CD14-positive monocyte (primary cell): ENCODE measurements around the gene DLGAP1. TPM values are rescaled to one million over a fixed set of nuclear protein-coding genes. Genes with fewer than 3 reads are reported as not detected.

Source experiments
- DNase-seq, 3 donors: peaks; one replicate each; pipeline ENCODE4 v3.0.0-alpha.2; 2011 to 2022
- H2AFZ ChIP-seq: 2 replicates; pipeline ENCODE4 v1.6.0; 2012; ENCODE audit warnings: mild to moderate bottlenecking, low read depth, low read length, inconsistent platforms; ENCODE audit not compliant: insufficient read depth, poor library complexity, severe bottlenecking
- H3K27ac ChIP-seq, 2 donors: 1 replicate in 1 of 2; 2 replicates in 1 of 2; pipeline ENCODE4 v1.5.1; 2012 to 2013; ENCODE audit warnings: low read length in 2 of 2, control low read depth in 1 of 2, inconsistent platforms in 1 of 2, low read depth in 1 of 2, mild to moderate bottlenecking in 1 of 2
- H3K27me3 ChIP-seq, 2 donors: one replicate each; pipeline versions ENCODE4 v1.6.0 to v1.6.1; 2011 to 2013; ENCODE audit warnings: low read length in 2 of 2; ENCODE audit not compliant: control insufficient read depth in 2 of 2, insufficient read depth in 2 of 2
- H3K36me3 ChIP-seq, 2 donors: replicated peaks in 1 of 2; 1 replicate in 1 of 2; 2 replicates in 1 of 2; pipeline versions ENCODE4 v1.5.1 to v1.6.1; 2012 to 2013; ENCODE audit warnings: low read length in 2 of 2, control low read depth in 1 of 2, inconsistent platforms in 1 of 2, mild to moderate bottlenecking in 1 of 2; ENCODE audit not compliant: insufficient read depth in 2 of 2, control insufficient read depth in 1 of 2
- H3K4me1 ChIP-seq, 2 donors: 1 replicate in 1 of 2; 2 replicates in 1 of 2; pipeline versions ENCODE4 v1.5.1 to v1.6.1; 2012 to 2013; ENCODE audit warnings: low read length in 2 of 2, control low read depth in 1 of 2, inconsistent platforms in 1 of 2, mild to moderate bottlenecking in 1 of 2, moderate library complexity in 1 of 2; ENCODE audit not compliant: insufficient read depth in 2 of 2, control insufficient read depth in 1 of 2
- H3K4me2 ChIP-seq: replicated peaks from 2 replicates; pipeline ENCODE3; 2012; ENCODE audit warnings: low read length, moderate library complexity, mild to moderate bottlenecking; ENCODE audit not compliant: poor library complexity, severe bottlenecking; ENCODE audit errors: extremely low read depth
- H3K4me3 ChIP-seq, 3 experiments: fragments of 200-600 bp in 1 of 3; sonication (generic) in 1 of 3; replicated peaks in 1 of 3; 1 replicate in 2 of 3; 2 replicates in 1 of 3; pipeline ENCODE4 v1.5.1; 2011 to 2013; ENCODE audit warnings: low read length in 3 of 3, mild to moderate bottlenecking in 3 of 3, control low read depth in 2 of 3, low read depth in 2 of 3, inconsistent platforms in 1 of 3, moderate library complexity in 1 of 3
- H3K79me2 ChIP-seq: 2 replicates; pipeline ENCODE4 v1.6.0; 2012; ENCODE audit warnings: mild to moderate bottlenecking, control low read depth, inconsistent platforms, low read length, moderate library complexity; ENCODE audit not compliant: insufficient read depth
- H3K9ac ChIP-seq: 2 replicates; pipeline ENCODE4 v1.6.0; 2017; ENCODE audit warnings: low read length, mild to moderate bottlenecking; ENCODE audit not compliant: insufficient read depth, poor library complexity, severe bottlenecking
- H3K9me3 ChIP-seq, 2 donors: replicated peaks in 1 of 2; 1 replicate in 1 of 2; 2 replicates in 1 of 2; pipeline versions ENCODE4 v1.5.1 to v1.6.1; 2012 to 2013; ENCODE audit warnings: low read length in 2 of 2, control low read depth in 1 of 2; ENCODE audit not compliant: control insufficient read depth in 1 of 2, insufficient read depth in 1 of 2
- H4K20me1 ChIP-seq: 2 replicates; pipeline ENCODE4 v1.6.0; 2012; ENCODE audit warnings: mild to moderate bottlenecking, low read length, control low read depth, moderate library complexity; ENCODE audit not compliant: insufficient read depth
- H3K27ac Mint-ChIP-seq, 7 donors: one replicate each; pipeline ENCODE4 v1.8.0; 2020; ENCODE audit warnings: mild to moderate bottlenecking in 7 of 7, mixed read lengths in 7 of 7, moderate library complexity in 6 of 7, inconsistent platforms in 2 of 7
- H3K27me3 Mint-ChIP-seq, 3 donors: one replicate each; pipeline ENCODE4 v1.8.0; 2021 to 2022; ENCODE audit warnings: low read depth in 3 of 3, mild to moderate bottlenecking in 3 of 3, mixed read lengths in 3 of 3, moderate library complexity in 3 of 3, inconsistent platforms in 1 of 3
- H3K36me3 Mint-ChIP-seq, 2 donors: one replicate each; pipeline ENCODE4 v1.8.0; 2020; ENCODE audit warnings: mixed read lengths in 2 of 2, inconsistent platforms in 1 of 2, mild to moderate bottlenecking in 1 of 2
- H3K4me1 Mint-ChIP-seq: one replicate; pipeline ENCODE4 v1.8.0; 2020; ENCODE audit warnings: mild to moderate bottlenecking, mixed read lengths
- H3K4me3 Mint-ChIP-seq, 2 donors: one replicate each; pipeline ENCODE4 v1.8.0; 2020; ENCODE audit warnings: mild to moderate bottlenecking in 2 of 2, mixed read lengths in 2 of 2, moderate library complexity in 1 of 2
- H3K9me3 Mint-ChIP-seq, 7 donors: one replicate each; pipeline ENCODE4 v1.8.0; 2020 to 2022; ENCODE audit warnings: mixed read lengths in 7 of 7, mild to moderate bottlenecking in 6 of 7, moderate library complexity in 6 of 7, inconsistent platforms in 2 of 7
- WGBS: methylation state at CpG from one replicate; pipeline ENCODE4 v1.1.5; 2013; ENCODE audit warnings: missing lambda C conversion rate; ENCODE audit not compliant: insufficient coverage; 5-methylcytosine and 5-hydroxymethylcytosine counted together
- intact Hi-C, 2 donors: fragments of 100-400 bp; cut with micrococcal nuclease; formaldehyde crosslinking; loops; one replicate each; pipeline versions ENCODE4 v1.15.0 to v1.15.1; 2023
- polyA plus RNA-seq, 3 donors: library from polyadenylated mRNA; depleted of rRNA in 1 of 3; unstranded in 2 of 3; stranded (reverse) in 1 of 3; fragments of 300-500 nt in 2 of 3; fragments of >200 nt in 1 of 3; fragmentation: Illumina TruSeq in 2 of 3; gene quantifications; 1 replicate in 2 of 3; 2 replicates in 1 of 3; pipeline ENCODE4 v1.2.3, GENCODE V29; 2012 to 2021
- TF ChIP-seq, protein P1 (sequence below): fragments of 200-600 bp; IDR thresholded peaks from one replicate; pipeline ENCODE4 v1.8.0; 2022; ENCODE audit warnings: antibody characterized with exemption, mild to moderate bottlenecking

DLGAP1 gene
- polyA plus RNA-seq, 3 donors, result 0.09 to 0.42 TPM; not detected in 1

DNA sequence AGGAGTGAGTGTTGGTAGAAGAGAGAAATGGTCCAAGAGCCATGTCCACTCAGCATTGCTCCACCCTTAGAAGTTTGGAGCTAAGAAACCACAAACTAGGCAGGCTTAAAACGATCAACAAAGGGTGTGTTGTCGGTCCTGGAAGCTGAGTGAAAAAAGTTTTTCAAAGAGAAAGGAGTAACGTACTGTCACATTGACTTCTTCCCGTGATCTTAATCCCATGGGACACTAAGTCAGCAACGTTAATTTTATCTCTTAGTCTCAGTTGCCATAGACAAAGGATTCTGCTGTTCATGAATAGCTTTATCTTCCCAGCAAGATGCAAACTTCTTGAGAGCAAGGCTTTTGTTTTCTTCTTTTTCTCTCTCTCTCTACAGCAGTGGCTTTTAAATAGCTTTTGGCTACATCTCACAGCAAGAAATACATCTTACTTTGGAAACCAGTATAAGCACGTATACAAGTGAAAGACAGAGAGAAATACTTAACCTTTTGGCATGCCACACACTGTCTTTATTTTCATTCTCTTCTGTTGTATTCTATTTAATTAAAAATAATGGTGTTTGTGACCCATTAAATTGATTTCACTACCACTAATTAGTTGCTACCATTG, 627.8 kb downstream of the DLGAP1 start:
- Histone ChIP-seq H3K4me3 (no peak overlapping the region), H3K27me3 (no peaks in the 10 kb centered on the region), H3K4me2 (no peak overlapping the region), H3K27ac (no peak overlapping the region), H3K9ac (no peak overlapping the region), H4K20me1 (no peaks in the 10 kb centered on the region), H3K79me2 (no peaks in the 10 kb centered on the region), H3K4me1 (no peaks in the 10 kb centered on the region), H3K9me3 (no peaks in the 10 kb centered on the region), H3K36me3 (no peaks in the 10 kb centered on the region), H2AFZ (no peak overlapping the region)
- intact Hi-C loops, result no loop called here
- H3K4me3 Mint-ChIP-seq, result no peak overlapping the region
- no peaks in the 10 kb centered on the region for H3K4me1 Mint-ChIP-seq
- peaks cover 0 to 1% (median 0%) of the 10 kb centered on the region in 3 donors for H3K27me3 Mint-ChIP-seq
- H3K27ac Mint-ChIP-seq, result no peak overlapping the region
- H3K9me3 Mint-ChIP-seq, result peaks cover 0 to 2% (median 0%) of the 10 kb centered on the region in 7 donors
- WGBS, result 70% methylated on average over 2 of the region's 6 CpGs
- DNase-seq, result no peak
- H3K36me3 Mint-ChIP-seq, result no peaks in the 10 kb centered on the region
- TF ChIP-seq, protein P1, sequence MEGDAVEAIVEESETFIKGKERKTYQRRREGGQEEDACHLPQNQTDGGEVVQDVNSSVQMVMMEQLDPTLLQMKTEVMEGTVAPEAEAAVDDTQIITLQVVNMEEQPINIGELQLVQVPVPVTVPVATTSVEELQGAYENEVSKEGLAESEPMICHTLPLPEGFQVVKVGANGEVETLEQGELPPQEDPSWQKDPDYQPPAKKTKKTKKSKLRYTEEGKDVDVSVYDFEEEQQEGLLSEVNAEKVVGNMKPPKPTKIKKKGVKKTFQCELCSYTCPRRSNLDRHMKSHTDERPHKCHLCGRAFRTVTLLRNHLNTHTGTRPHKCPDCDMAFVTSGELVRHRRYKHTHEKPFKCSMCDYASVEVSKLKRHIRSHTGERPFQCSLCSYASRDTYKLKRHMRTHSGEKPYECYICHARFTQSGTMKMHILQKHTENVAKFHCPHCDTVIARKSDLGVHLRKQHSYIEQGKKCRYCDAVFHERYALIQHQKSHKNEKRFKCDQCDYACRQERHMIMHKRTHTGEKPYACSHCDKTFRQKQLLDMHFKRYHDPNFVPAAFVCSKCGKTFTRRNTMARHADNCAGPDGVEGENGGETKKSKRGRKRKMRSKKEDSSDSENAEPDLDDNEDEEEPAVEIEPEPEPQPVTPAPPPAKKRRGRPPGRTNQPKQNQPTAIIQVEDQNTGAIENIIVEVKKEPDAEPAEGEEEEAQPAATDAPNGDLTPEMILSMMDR, result no peak

DNA sequence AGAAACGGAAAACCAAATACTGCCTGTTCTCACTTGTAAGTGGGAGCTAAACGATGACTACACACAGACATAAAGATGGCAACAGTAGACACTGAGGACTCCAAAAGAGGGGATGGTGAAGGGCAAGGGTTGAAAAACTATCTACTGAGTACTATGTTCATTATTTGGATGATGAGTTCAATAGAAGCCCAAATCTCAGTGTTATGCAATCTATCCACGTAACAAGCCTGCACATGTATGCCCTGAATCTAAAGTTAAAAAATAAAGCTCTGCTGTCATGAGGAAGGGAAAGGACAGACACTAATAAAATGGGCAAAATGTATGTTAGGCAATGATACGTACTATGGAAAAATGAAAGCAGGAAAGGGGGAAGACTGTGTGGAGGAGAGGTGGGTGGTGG, 629.1 kb downstream of the DLGAP1 start:
- Mint-ChIP-seq H3K4me3 (no peak overlapping the region), H3K4me1 (no peaks in the 10 kb centered on the region), H3K9me3 (peaks cover 0 to 2% (median 0%) of the 10 kb centered on the region in 7 donors), H3K36me3 (no peaks in the 10 kb centered on the region), H3K27me3 (peaks cover 0 to 1% (median 0%) of the 10 kb centered on the region in 3 donors), H3K27ac (no peak overlapping the region)
- no peak overlapping the region for H3K9ac ChIP-seq
- no peak overlapping the region for H3K4me2 ChIP-seq
- no peak overlapping the region for H2AFZ ChIP-seq
- TF ChIP-seq, protein P1, result no peak
- no peaks in the 10 kb centered on the region for H3K9me3 ChIP-seq
- H3K4me1 ChIP-seq, result no peaks in the 10 kb centered on the region
- H3K79me2 ChIP-seq, result no peaks in the 10 kb centered on the region
- intact Hi-C loops, result no loop called here
- no peaks in the 10 kb centered on the region for H4K20me1 ChIP-seq
- H3K4me3 ChIP-seq, result no peak overlapping the region
- 72% methylated on average over 2 of the region's 4 CpGs for WGBS
- no peaks in the 10 kb centered on the region for H3K27me3 ChIP-seq
- DNase-seq, result no peak
- no peak overlapping the region for H3K27ac ChIP-seq
- H3K36me3 ChIP-seq, result no peaks in the 10 kb centered on the region
